ENCODE measurements around the gene SBNO2. TPM values are rescaled to one million over a fixed set of nuclear protein-coding genes. Genes with fewer than 3 reads are reported as not detected.

SBNO2 gene
- total and polyA plus RNA-seq, 2 donors (not counting 1 experiment from before 2014, with no cell fraction given), result 42.8 to 83.3 TPM

DNA sequence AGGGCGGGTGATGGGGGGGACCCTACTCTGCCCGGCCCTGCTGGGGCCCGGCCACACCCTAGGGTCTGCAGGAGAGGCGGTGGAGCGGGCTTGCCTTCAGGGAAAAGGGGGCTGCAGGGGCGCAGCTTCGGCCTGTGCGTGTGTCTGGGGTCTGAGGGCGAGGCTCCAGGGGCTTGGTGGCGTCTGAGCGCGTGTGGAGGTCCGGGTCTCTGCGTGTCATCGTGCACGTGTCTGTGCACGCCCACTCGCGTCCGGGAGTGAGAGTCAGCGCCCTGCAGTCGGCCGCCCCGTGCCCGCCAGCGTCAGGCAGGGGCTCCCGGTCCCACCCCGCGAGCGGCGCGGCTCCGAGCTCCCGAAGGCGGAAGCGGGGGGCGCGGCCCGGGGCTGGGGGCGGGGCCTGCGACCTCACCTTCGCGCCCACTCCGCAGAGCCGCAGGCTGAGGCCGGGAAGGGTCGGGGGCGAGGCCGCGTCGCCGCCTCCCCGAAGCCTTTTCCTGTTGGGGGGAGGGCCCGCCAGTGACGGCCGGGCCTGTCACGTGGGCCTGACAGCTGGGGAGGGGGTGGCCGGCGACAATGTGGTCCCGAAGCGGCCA, 107.2 kb downstream of the SBNO2 start, which contains the start of gene ARHGAP45:
Gene ARHGAP45 (plus strand): TSS at position 420 of the 593 bp plus-strand sequence. CDS start 239 bp downstream, outside the sequence.
- Histone ChIP-seq H2AFZ (ENCODE audit: insufficient read depth, low read depth, low read length, poor library complexity, severe bottlenecking) (peak within 1 kb of the TSS; percentile 38), H3K4me2 (replicated peaks; ENCODE audit: low read depth, low read length, poor library complexity, severe bottlenecking) (peak within 1 kb of the TSS; percentile 91), H3K9me3 (ENCODE audit: control extremely low read depth in 1 of 3, control insufficient read depth in 2 of 3, insufficient read depth in 1 of 3, low read length in 2 of 3) (peaks cover 0 to 25% (median 0%) of the 10 kb centered on the region in 3 donors), H3K27ac (ENCODE audit: low read length in 2 of 2) (peak within 1 kb of the TSS; percentile 77 to 87), H3K9ac (ENCODE audit: low read length) (peak within 1 kb of the TSS; percentile 94), H3K79me2 (ENCODE audit: control insufficient read depth, insufficient read depth, low read length) (peaks cover 51% of the 10 kb centered on the region), H3K27me3 (replicated peaks in 1 of 4; ENCODE audit: control extremely low read depth in 1 of 4, control insufficient read depth in 3 of 4, insufficient read depth in 4 of 4, low read length in 3 of 4) (no peaks in the 10 kb centered on the region), H4K20me1 (ENCODE audit: control insufficient read depth, insufficient read depth, low read length, poor library complexity, severe bottlenecking) (peaks cover 68% of the 10 kb centered on the region), H3K4me3 (ENCODE audit: control extremely low read depth in 1 of 5, extremely low read depth in 1 of 5, insufficient read depth in 1 of 5, low read depth in 2 of 5, low read length in 4 of 5) (peak within 1 kb of the TSS; percentile 55 to 99 (median 90)), H3K4me1 (ENCODE audit: control insufficient read depth in 2 of 2, insufficient read depth in 2 of 2, low read length in 2 of 2) (peaks cover 44 to 68% of the 10 kb centered on the region in 2 donors), H3K36me3 (replicated peaks in 1 of 2; ENCODE audit: control extremely low read depth in 1 of 2, control insufficient read depth in 1 of 2, extremely low read depth in 1 of 2, insufficient read depth in 2 of 2, low read length in 1 of 2) (peaks cover 0 to 33% of the 10 kb centered on the region in 2 experiments)
- H3K27me3 Mint-ChIP-seq, result no peaks in the 10 kb centered on the region
- POLR2A ChIA-PET, result interaction anchor here (0.6 to 6.3 kb wide), 22 partner anchors 8 to 1617 kb away, joined by 3 to 97 read pairs (median 5); partner anchors contain the start of genes ABCA7, ATP5F1D, CNN2 and GPX4
- ATAC-seq (ENCODE audit: low read depth) (peak; percentile 56), DNase-seq (peak; percentile 85)
- TF ChIP-seq, protein P1, sequence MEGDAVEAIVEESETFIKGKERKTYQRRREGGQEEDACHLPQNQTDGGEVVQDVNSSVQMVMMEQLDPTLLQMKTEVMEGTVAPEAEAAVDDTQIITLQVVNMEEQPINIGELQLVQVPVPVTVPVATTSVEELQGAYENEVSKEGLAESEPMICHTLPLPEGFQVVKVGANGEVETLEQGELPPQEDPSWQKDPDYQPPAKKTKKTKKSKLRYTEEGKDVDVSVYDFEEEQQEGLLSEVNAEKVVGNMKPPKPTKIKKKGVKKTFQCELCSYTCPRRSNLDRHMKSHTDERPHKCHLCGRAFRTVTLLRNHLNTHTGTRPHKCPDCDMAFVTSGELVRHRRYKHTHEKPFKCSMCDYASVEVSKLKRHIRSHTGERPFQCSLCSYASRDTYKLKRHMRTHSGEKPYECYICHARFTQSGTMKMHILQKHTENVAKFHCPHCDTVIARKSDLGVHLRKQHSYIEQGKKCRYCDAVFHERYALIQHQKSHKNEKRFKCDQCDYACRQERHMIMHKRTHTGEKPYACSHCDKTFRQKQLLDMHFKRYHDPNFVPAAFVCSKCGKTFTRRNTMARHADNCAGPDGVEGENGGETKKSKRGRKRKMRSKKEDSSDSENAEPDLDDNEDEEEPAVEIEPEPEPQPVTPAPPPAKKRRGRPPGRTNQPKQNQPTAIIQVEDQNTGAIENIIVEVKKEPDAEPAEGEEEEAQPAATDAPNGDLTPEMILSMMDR (IDR thresholded peaks at IDR 0.05), result no peak
- TF ChIP-seq EZH2 (IDR thresholded peaks at IDR 0.05; ENCODE audit: borderline replicate concordance, insufficient read depth, low read depth, low read length, poor library complexity, severe bottlenecking), result no peak
- CTCF ChIA-PET, result interaction anchor here (0.6 to 5.2 kb wide), 15 partner anchors 9 to 208 kb away, joined by 3 to 56 read pairs (median 6); partner anchors contain the start of genes ABCA7, CNN2, FAM174C and POLR2E
- H3K9me3 Mint-ChIP-seq (ENCODE audit: insufficient read depth), result no peaks in the 10 kb centered on the region
- WGBS (ENCODE audit: insufficient coverage), result 2% methylated on average over 61 of the region's 61 CpGs
- H3K4me1 Mint-ChIP-seq, result peaks cover 37% of the 10 kb centered on the region
- peak within 1 kb of the TSS; percentile 96 for H3K4me3 Mint-ChIP-seq
- H3K27ac Mint-ChIP-seq, result peak within 1 kb of the TSS; percentile 97
- intact Hi-C loops (cut with micrococcal nuclease), result loop anchor here (5.0 to 10.0 kb wide), 2 partner anchors 35 to 142 kb away; partner anchors contain the start of genes ARID3A and GPX4
